ENCODE results near the gene TSPAN18. TPM values are rescaled to one million over a fixed set of nuclear protein-coding genes. Genes with fewer than 3 reads are reported as not detected.
A peak's percentile ranks its signal among the peaks of the same experiment; 100 is the strongest.

TSPAN18 gene
- polyA plus RNA-seq, 3 donors, result 48.8 to 58.2 (median 58.0) TPM

- DNase-seq (ENCODE audit: extremely low read depth in 1 of 11, low read depth in 9 of 11, low spot score in 4 of 11), result no peak
Measured at GRCh38 chr11:44884056-44884455, 157.3 kb downstream of the TSPAN18 start.

GRCh38 chr11:44885065-44885810 lies 158.5 kb downstream of the TSPAN18 start:
- DNase-seq (ENCODE audit: extremely low read depth in 1 of 11, low read depth in 9 of 11, low spot score in 4 of 11), result peak in 6 of 11 donors; percentile 26 to 45 (median 32)

GRCh38 chr11:44885919-44886789 lies 159.4 kb downstream of the TSPAN18 start:
- no peak for DNase-seq (ENCODE audit: extremely low read depth in 1 of 11, low read depth in 9 of 11, low spot score in 4 of 11)

- DNase-seq (ENCODE audit: extremely low read depth in 1 of 11, low read depth in 9 of 11, low spot score in 4 of 11), result no peak
Measured at GRCh38 chr11:44886790-44887140, 160.0 kb downstream of the TSPAN18 start.

GRCh38 chr11:44887636-44888035 lies 160.9 kb downstream of the TSPAN18 start:
- DNase-seq (ENCODE audit: extremely low read depth in 1 of 11, low read depth in 9 of 11, low spot score in 4 of 11), result no peak

GRCh38 chr11:44889266-44889665 lies 162.5 kb downstream of the TSPAN18 start:
- no peak for DNase-seq (ENCODE audit: extremely low read depth in 1 of 11, low read depth in 9 of 11, low spot score in 4 of 11)

- no peak for DNase-seq (ENCODE audit: extremely low read depth in 1 of 11, low read depth in 9 of 11, low spot score in 4 of 11)
Measured at GRCh38 chr11:44892843-44893242, 166.1 kb downstream of the TSPAN18 start.

GRCh38 chr11:44893308-44893822 lies 166.6 kb downstream of the TSPAN18 start:
- no peak for DNase-seq (ENCODE audit: extremely low read depth in 1 of 11, low read depth in 9 of 11, low spot score in 4 of 11)

- DNase-seq (ENCODE audit: extremely low read depth in 1 of 11, low read depth in 9 of 11, low spot score in 4 of 11), result peak in 10 of 11 donors; percentile 46 to 75 (median 66)
Measured at GRCh38 chr11:44893846-44894617, 167.3 kb downstream of the TSPAN18 start.

GRCh38 chr11:44899959-44900358 lies 173.2 kb downstream of the TSPAN18 start:
- DNase-seq (ENCODE audit: extremely low read depth in 1 of 11, low read depth in 9 of 11, low spot score in 4 of 11), result peak in 1 of 11 donors; percentile 31

- DNase-seq (ENCODE audit: extremely low read depth in 1 of 11, low read depth in 9 of 11, low spot score in 4 of 11), result no peak
Measured at GRCh38 chr11:44901120-44901633, 174.4 kb downstream of the TSPAN18 start.

GRCh38 chr11:44901786-44902185 lies 175.0 kb downstream of the TSPAN18 start:
- no peak for DNase-seq (ENCODE audit: extremely low read depth in 1 of 11, low read depth in 9 of 11, low spot score in 4 of 11)

GRCh38 chr11:44903035-44903434 lies 176.3 kb downstream of the TSPAN18 start:
- DNase-seq (ENCODE audit: extremely low read depth in 1 of 11, low read depth in 9 of 11, low spot score in 4 of 11), result no peak

GRCh38 chr11:44903518-44903917 lies 176.8 kb downstream of the TSPAN18 start:
- no peak for DNase-seq (ENCODE audit: extremely low read depth in 1 of 11, low read depth in 9 of 11, low spot score in 4 of 11)

GRCh38 chr11:44904261-44905020 lies 177.7 kb downstream of the TSPAN18 start:
- DNase-seq (ENCODE audit: extremely low read depth in 1 of 11, low read depth in 9 of 11, low spot score in 4 of 11), result no peak

- DNase-seq (ENCODE audit: extremely low read depth in 1 of 11, low read depth in 9 of 11, low spot score in 4 of 11), result no peak
Measured at GRCh38 chr11:44905131-44905866, 178.5 kb downstream of the TSPAN18 start.

- DNase-seq (ENCODE audit: extremely low read depth in 1 of 11, low read depth in 9 of 11, low spot score in 4 of 11), result no peak
Measured at GRCh38 chr11:44906649-44907048, 179.9 kb downstream of the TSPAN18 start.

- no peak for DNase-seq (ENCODE audit: extremely low read depth in 1 of 11, low read depth in 9 of 11, low spot score in 4 of 11)
Measured at GRCh38 chr11:44909557-44909956, 182.8 kb downstream of the TSPAN18 start.

Data from renal cortex interstitium (tissue), 11 donors.